NCI-H1048 (cell line): ENCODE measurements around the gene ADAT3.

Experiments used
- DNase-seq: peaks from one replicate; lab custom pipeline; 2025; lab: John Stamatoyannopoulos, UW

ADAT3 gene

DNA sequence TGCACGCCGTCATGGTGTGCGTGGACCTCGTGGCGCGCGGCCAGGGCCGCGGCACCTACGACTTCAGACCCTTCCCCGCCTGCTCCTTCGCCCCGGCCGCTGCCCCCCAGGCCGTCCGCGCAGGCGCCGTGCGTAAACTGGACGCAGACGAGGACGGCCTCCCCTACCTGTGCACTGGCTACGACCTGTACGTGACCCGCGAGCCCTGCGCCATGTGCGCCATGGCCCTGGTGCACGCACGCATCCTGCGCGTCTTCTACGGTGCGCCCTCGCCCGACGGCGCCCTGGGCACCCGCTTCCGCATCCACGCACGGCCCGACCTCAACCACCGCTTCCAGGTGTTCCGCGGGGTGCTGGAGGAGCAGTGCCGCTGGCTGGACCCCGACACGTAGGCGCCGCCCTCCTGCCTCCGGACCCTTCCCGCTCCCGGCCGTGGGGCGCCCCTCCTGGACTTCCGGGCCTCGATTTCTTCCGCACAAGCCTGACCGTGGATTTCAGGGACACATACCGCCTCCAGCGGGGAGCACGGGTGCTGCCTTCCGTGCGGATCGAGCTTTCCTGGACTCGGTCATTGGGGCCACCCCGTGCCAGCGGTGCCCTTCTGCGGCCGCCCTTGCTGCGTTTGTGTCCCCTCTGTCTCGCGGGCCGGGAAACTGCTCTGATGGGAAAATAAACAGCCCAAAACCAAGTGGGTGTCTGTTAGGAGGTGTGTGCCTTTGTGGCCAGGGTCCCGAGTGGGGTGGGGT lies 7.7 kb downstream of the ADAT3 start:
- no peak for DNase-seq

DNA sequence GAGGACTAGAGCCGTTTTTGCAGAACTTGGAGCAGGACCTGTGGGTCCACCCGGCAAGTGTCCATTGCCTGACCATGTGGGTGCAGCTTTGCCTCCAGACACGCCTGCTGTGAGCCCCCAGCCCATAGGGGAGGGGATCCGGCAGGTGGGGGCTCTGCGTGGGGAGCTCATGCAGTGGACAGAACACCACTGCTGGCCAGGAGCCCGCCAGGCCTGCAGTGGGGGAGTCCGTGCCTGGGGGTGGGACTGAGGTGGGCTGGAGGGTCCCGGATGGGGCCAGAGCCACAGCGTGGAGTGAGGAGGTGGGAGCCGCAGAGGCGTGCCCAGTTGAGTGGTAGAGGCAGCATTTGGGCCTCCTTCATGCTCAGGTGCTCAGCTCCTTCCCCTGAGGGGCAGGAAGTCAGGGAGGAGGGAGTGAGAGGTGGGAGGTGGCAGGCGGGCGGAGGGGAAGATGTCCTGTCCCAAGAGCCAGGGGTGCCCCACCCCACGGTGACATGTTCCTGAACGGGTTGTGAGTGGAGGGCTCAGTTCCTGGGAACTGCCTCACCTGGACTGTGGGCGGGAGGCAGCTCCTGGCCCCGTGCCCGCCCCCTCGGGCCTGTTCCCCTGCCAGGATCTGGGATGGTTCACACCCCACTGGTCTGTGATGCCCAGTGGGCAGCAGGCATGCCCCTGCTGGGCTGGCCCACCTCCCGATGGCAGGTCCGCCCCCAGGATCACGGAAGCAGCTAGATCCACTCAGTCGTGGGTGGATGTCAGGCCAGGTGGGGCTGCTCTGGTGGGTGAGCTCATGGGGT lies 8.8 kb downstream of the ADAT3 start:
- DNase-seq: no peak

DNA sequence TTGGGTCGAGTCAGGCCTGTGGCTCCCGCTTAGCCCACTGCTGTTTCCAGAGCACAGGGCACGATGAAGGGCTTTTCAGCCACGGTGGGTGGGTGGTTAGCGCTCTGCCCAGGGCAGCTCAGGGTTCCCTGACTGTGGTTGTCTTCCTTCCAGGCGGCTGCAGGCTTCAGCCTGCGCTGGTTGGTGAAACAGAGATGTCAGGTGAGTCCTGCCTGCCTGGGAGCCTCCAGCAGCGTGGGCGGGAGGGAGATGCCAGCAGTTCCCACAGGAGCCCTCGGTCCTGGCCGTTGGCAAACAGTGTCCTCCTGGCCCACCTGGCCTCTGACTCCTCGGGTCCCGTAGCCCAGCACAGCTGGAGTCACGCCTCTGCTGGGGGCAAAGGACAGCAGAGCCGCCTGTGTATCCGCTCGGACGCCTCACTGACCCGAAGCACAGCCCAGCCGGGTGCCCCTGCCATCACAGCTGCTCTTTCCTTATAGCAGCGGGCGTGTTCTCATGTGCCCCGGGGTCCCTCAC lies 9.7 kb downstream of the ADAT3 start:
- no peak for DNase-seq

DNA sequence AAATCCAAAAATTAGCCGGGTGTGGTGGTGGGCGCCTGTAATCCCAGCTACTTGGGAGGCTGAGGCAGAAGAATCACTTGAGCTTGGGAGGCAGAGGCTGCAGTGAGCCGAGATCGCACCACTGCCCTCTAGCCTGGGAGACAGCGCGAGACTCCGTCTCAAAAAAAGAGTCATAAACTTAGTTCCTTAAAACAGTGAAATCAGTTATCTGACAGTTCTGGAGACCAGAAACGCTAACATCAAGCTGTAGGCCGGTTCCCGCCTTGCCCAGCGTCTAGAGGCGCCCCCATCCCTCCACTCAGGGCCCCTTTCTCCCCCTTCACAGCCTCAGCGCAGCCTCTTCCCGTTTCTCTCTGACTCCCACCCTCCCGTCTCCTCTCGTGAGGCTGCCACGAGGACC lies 11.9 kb downstream of the ADAT3 start:
- DNase-seq: no peak

- DNase-seq: no peak
These were observed 12.7 kb downstream of the ADAT3 start for GRCh38 chr19:1917926-1918325.

DNA sequence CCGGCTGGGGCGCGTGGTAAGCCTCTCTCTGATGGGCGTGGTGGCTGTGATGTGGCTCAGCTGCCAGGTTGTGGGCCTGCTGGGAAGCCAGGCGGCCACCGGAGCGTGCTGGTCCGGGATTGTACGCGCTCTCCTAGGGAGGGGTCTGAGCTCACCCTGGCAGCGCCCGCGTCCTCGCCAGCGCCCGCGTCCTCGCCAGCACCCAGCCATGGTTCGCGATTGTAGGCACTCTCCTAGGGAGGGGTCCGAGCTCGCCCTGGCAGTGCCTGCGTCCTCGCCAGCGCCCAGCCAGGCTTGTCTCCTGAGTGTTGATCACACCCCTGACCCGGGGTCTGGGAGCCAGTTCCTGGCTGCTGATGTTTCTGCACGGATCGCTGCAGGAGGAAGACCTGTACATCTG lies 13.8 kb downstream of the ADAT3 start:
- DNase-seq: no peak

DNA sequence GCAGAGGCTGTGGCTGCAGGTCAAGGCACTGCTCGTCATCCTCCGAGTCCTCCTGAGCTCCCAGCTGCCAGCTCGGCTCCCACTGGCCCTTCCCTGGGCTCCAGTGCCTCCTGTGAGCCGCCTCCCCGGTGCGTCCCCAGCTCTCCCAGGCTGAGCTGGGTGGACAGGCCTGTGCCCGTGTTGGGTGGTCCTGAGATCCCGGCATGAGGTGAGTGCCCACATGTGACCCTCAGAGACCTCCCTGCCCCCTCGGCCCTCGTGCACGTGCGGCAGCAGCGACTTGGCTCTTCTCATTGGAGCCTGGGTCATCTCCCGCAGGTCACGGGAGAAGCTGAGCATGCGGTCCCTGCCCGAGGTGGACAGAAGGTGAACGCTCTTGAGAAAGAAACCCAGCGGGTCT lies 15.4 kb downstream of the ADAT3 start:
- DNase-seq: no peak

- DNase-seq: no peak
These were observed 16.1 kb downstream of the ADAT3 start for GRCh38 chr19:1921326-1921725.

GRCh38 chr19:1921825-1922224 lies 16.6 kb downstream of the ADAT3 start:
- no peak for DNase-seq

DNA sequence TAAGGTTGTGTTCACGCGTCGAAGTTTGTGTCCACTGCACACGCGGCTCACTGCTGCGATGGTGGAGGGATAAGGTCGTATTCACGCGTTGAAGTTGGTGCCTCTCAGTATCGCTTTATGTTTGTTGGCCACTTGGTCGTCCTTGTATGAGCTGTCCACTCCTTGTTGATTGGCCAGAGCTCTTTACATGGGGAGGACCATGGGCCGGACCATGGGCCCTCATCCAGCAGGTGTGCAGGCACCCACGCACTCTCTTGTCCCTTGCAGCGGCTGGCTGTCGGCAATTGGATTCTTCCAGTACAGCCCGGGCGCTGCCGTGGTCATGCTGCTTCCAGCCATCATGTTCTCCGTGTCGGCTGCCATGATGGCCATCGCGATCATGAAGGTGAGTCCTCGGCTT lies 17.6 kb downstream of the ADAT3 start:
- DNase-seq: no peak

DNA sequence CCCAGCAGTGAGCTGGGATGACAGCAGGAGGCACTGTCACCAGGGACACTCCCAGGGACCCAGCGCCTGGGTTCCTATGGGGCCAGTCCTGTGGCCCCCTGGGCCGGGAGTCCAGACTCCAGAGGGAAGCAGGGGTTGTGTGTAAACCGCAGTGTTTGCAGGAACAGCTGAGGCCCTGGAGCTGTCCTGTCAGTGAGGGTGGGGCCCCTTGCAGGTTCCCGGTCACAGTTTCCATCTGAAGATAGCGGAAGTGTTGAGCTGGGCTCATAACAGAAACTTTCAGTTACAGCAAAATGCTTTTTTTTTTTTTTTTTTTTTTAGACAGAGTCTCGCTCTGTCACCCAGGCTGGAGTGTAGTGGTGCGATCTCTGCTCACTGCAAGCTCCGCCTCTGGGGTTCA lies 18.1 kb downstream of the ADAT3 start:
- DNase-seq: no peak

- DNase-seq: no peak
These were observed 19.2 kb downstream of the ADAT3 start for GRCh38 chr19:1924320-1924961.

DNA sequence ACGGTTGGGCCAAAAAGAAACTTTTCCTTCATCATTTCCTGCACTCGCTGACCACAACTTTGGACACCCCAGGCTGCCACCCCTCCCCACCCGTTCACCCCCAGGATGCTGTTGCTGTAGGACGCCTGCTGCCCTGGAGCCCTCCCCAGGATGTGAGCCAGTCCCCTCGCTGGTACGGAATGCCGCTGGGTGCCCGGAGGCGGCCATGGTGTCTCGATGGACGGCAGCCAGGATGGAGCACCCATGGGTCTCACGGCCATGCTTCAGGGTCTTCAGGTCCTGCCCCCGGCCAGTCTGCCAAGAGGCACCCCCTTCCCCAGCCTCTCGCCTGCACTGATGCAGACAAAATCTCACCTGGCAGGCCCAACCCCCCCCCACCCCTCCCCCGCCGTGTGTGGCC lies 20.3 kb downstream of the ADAT3 start:
- DNase-seq: no peak

DNA sequence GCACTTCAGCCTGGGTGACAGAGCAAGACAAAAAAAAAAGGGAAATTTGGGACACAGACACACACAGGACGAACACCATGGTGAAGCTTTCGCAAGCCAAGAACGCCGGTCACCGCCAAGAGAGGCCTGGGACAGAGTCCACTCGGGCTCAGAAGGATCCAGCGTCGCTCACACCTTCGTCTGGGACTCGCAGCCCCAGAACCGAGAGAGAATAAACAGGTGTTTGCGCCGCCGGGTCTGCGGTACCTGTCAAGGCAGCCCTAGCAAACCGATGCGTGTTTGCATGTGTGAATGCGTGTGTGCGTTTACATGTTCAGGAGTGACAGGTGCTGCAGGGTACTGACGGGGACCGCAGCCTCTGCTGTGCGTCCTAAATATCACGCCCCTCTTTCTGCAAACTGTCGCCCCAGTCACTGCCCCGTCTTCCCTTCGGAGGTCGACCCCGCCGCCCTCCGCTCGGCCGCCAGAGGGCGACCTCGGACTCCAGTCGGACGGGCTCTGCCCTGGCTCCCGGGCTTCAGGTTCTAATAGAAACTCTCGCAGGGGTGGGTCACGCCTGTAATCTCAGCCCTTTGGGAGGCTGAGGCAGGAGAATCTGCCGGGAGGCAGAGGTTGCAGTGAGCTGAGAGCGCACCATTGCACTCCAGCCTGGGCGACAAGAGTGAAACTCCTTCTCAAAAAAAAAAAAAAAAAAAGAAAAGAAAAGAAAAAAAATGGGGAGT lies 24.0 kb downstream of the ADAT3 start:
- peak; percentile 33 for DNase-seq

- DNase-seq: no peak
These were observed 26.2 kb downstream of the ADAT3 start for GRCh38 chr19:1931445-1931844.

GRCh38 chr19:1932395-1932794 lies 27.2 kb downstream of the ADAT3 start:
- DNase-seq: no peak

DNA sequence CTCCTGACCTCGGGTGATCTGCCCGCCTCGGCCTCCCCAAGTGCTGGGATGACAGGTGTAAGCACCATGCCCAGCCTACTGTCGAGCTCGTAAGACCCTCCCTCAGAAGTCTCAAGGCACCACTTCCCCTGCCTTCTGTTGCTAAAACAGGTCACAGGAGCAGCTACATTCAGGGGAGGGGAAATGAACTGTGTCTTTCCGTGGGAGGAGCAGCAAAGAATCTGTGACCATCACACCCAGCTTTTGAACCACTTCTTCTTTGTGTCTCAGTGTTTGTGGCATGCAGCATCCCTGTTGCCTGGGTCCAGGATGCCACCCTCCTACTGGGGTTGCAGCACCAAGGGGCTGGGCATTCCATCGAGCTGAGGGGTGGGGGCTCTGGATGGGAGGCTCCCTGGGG lies 28.0 kb downstream of the ADAT3 start:
- no peak for DNase-seq

DNA sequence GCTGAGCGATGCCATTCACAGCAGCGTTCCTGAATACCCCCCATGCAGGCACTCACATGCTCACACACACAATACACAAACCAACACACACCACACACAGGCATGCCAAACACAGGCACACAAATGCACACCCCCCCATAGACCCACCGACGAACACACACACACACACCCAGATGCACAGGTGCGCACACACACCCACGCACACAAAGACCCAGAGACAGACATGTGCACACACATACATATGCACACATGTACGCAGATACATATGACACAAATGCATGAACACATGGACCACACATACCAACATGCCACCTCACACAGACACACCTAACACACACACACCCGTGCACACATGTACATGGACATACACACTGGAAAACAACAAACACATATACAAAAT lies 28.7 kb downstream of the ADAT3 start:
- no peak for DNase-seq

- no peak for DNase-seq
These were observed 30.4 kb downstream of the ADAT3 start for GRCh38 chr19:1935484-1936208.

DNA sequence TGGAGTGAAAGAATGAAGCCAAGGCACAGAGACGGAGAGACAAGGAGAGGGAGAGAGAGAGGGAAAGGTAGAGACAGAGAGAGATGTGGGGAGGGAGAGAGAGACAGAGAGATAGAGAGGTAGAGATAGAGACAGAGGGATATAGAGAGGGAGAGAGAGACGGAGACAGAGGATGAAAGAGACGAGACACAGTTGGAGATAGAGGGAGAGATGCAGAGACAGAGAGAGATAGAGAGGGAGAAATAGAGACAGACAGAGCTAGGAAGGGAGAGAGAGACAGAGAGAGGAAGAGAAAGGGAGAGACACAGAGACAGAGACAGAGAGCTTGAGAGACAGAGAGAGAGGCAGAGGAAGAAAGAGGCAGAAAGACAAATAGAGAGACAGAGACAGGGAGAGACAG lies 31.2 kb downstream of the ADAT3 start:
- DNase-seq: no peak

DNA sequence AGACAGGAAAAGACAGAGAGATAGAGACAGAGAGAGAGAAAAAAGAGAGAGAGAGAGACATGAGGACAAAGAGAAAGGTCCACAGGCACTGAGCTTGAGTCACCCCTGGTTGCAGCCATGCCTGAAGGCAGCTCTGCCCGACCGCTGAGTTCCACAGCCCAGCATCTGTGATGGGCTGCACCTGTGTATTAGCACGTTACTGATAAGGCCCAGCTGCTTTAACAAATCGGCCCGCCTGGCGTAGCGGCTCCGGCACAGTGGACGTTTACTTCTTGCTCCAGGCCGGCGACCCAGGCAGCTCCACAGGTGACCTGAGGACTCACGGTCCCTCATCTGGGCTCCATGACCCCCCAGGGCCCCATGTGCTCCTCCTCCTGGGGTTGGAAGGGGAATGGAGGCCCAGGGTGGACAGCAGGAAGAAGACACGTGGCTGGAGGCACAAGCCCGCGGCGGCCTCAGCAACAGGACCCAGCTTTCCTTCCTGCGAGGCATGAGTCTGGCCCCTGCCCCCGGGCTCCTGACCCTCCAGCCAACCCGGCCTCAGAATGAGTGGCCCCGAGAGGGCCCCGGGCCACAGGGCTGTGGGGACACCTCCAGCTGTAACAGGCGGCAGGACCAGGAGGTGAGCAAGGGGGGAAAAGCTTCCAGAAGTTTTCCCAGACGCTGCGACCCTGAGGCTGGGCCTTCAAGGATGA lies 31.9 kb downstream of the ADAT3 start:
- DNase-seq: no peak
